K562 treated with DMSO at 1 percent for 24 hours (cell line): ENCODE measurements around the gene ETS2. TPM values are rescaled to one million over a fixed set of nuclear protein-coding genes. Genes with fewer than 3 reads are reported as not detected.

Source experiments
- total RNA-seq: library from RNA; unstranded; fragments of 300-600 nt; gene quantifications from 2 replicates; pipeline ENCODE4 v1.2.3, GENCODE V29; 2022; ENCODE audit warnings: low read depth; ENCODE audit not compliant: insufficient read depth

The ETS2 gene
- 12.2 and 14.3 TPM in 2 replicates for total RNA-seq

GRCh38 chr21:38805328-38806152 lies at the start of gene ETS2:
TSS of gene ETS2 (plus strand) at chr21:38805929. CDS start at chr21:38810035, 4,106 bp downstream.

